H9 (cell line): ENCODE results near the gene LRP5. TPM values are rescaled to one million over a fixed set of nuclear protein-coding genes. Genes with fewer than 3 reads are reported as not detected.

Experiments
- DNase-seq: peaks from one replicate; pipeline ENCODE4 v3.0.0-alpha.2; 2017
- H2AFZ ChIP-seq: one replicate; pipeline ENCODE4 v1.6.1; 2013; ENCODE audit warnings: mild to moderate bottlenecking, low read length, control low read depth, moderate library complexity
- H2AK5ac ChIP-seq: 2 replicates; pipeline ENCODE4 v1.6.1; 2013; ENCODE audit warnings: low read length, control low read depth, mixed read lengths; ENCODE audit not compliant: insufficient read length
- H2BK120ac ChIP-seq: one replicate; pipeline ENCODE4 v1.6.1; 2013; ENCODE audit warnings: low read depth, mild to moderate bottlenecking, low read length, control low read depth, inconsistent platforms; ENCODE audit not compliant: poor library complexity, severe bottlenecking
- H2BK12ac ChIP-seq: 2 replicates; pipeline ENCODE4 v1.6.1; 2013; ENCODE audit warnings: low read length, control low read depth, mixed read lengths, low read depth; ENCODE audit not compliant: insufficient read length
- H2BK15ac ChIP-seq: 2 replicates; pipeline ENCODE4 v1.6.1; 2013; ENCODE audit warnings: low read depth, low read length, control low read depth
- H2BK20ac ChIP-seq: one replicate; pipeline ENCODE4 v1.6.1; 2013; ENCODE audit warnings: low read depth, mild to moderate bottlenecking, low read length, control low read depth, inconsistent platforms; ENCODE audit not compliant: poor library complexity, severe bottlenecking
- H2BK5ac ChIP-seq: 2 replicates; pipeline ENCODE4 v1.6.1; 2013; ENCODE audit warnings: low read length, control low read depth, mixed read lengths; ENCODE audit not compliant: insufficient read length
- H3K14ac ChIP-seq: 2 replicates; pipeline ENCODE4 v1.6.1; 2013; ENCODE audit warnings: low read length, control low read depth; ENCODE audit not compliant: insufficient read depth
- H3K18ac ChIP-seq: 2 replicates; pipeline ENCODE4 v1.6.1; 2013; ENCODE audit warnings: low read depth, mild to moderate bottlenecking, mixed read lengths, low read length, control low read depth; ENCODE audit not compliant: insufficient read length
- H3K23ac ChIP-seq: 2 replicates; pipeline ENCODE4 v1.6.1; 2013; ENCODE audit warnings: low read length, control low read depth, mixed read lengths, low read depth; ENCODE audit not compliant: insufficient read length
- H3K23me2 ChIP-seq: 2 replicates; pipeline ENCODE4 v1.6.1; 2013; ENCODE audit warnings: low read depth, mild to moderate bottlenecking, mixed read lengths, low read length, control low read depth; ENCODE audit not compliant: insufficient read length, poor library complexity, severe bottlenecking
- H3K27ac ChIP-seq: 2 replicates; pipeline ENCODE4 v1.5.1; 2013; ENCODE audit warnings: low read length, control low read depth, mixed read lengths, low read depth; ENCODE audit not compliant: insufficient read length
- H3K27me3 ChIP-seq: 2 replicates; pipeline ENCODE4 v1.6.1; 2013; ENCODE audit warnings: low read length, control low read depth, inconsistent platforms; ENCODE audit not compliant: insufficient read depth
- H3K4ac ChIP-seq: 2 replicates; pipeline ENCODE4 v1.6.1; 2013; ENCODE audit warnings: low read depth, mild to moderate bottlenecking, control low read depth, inconsistent platforms, low read length, moderate library complexity
- H3K4me1 ChIP-seq: 2 replicates; pipeline ENCODE4 v1.6.1; 2013; ENCODE audit warnings: low read length, control low read depth, inconsistent platforms; ENCODE audit not compliant: insufficient read depth
- H3K4me2 ChIP-seq: 2 replicates; pipeline ENCODE4 v1.6.1; 2013; ENCODE audit warnings: low read length, control low read depth, mixed read lengths; ENCODE audit not compliant: insufficient read length, insufficient read depth
- H3K56ac ChIP-seq: 2 replicates; pipeline ENCODE4 v1.6.1; 2013; ENCODE audit warnings: low read depth, mild to moderate bottlenecking, mixed read lengths, low read length, control low read depth; ENCODE audit not compliant: insufficient read length
- H3K79me1 ChIP-seq: 2 replicates; pipeline ENCODE4 v1.6.1; 2013; ENCODE audit warnings: low read depth, mild to moderate bottlenecking, moderate library complexity, low read length, control low read depth, inconsistent platforms; ENCODE audit not compliant: insufficient read depth, poor library complexity, severe bottlenecking
- H3K79me2 ChIP-seq: 2 replicates; pipeline ENCODE4 v1.6.1; 2013; ENCODE audit warnings: low read length, control low read depth, inconsistent platforms; ENCODE audit not compliant: insufficient read depth
- H3K9ac ChIP-seq: 2 replicates; pipeline ENCODE4 v1.6.1; 2013; ENCODE audit warnings: low read length, control low read depth, mixed read lengths; ENCODE audit not compliant: insufficient read length; ENCODE audit errors: extremely low read depth
- H3K9me3 ChIP-seq: one replicate; pipeline ENCODE4 v1.6.1; 2013; ENCODE audit warnings: low read depth, low read length, inconsistent platforms; ENCODE audit not compliant: control insufficient read depth
- H3T11ph ChIP-seq: one replicate; pipeline ENCODE4 v1.6.1; 2013; ENCODE audit warnings: mild to moderate bottlenecking, low read length, control low read depth, inconsistent platforms
- H4K20me1 ChIP-seq: one replicate; pipeline ENCODE4 v1.6.1; 2013; ENCODE audit not compliant: control insufficient read depth, insufficient read length, insufficient read depth
- H4K5ac ChIP-seq: 2 replicates; pipeline ENCODE4 v1.6.1; 2013; ENCODE audit warnings: low read depth, mild to moderate bottlenecking, mixed read lengths, low read length, control low read depth; ENCODE audit not compliant: insufficient read length
- H4K8ac ChIP-seq: replicated peaks from 2 replicates; pipeline ENCODE4 v1.6.1; 2013; ENCODE audit warnings: low read length, control low read depth, mixed read lengths, low read depth; ENCODE audit not compliant: insufficient read length
- H4K91ac ChIP-seq: 2 replicates; pipeline ENCODE4 v1.6.1; 2013; ENCODE audit warnings: low read depth, mild to moderate bottlenecking, moderate library complexity, mixed read lengths, low read length, control low read depth; ENCODE audit not compliant: insufficient read length
- H3K27ac Mint-ChIP-seq, 3 experiments: 2 replicates in 2 of 3; 3 replicates in 1 of 3; pipeline ENCODE4 v1.8.0; 2020 to 2021; ENCODE audit warnings: mixed read lengths in 3 of 3, mild to moderate bottlenecking in 1 of 3, moderate library complexity in 1 of 3
- H3K27me3 Mint-ChIP-seq: 2 replicates; pipeline ENCODE4 v1.8.0; 2021; ENCODE audit warnings: low read depth, mild to moderate bottlenecking, moderate library complexity, mixed read lengths
- H3K36me3 Mint-ChIP-seq, 3 experiments: 2 replicates in 2 of 3; 3 replicates in 1 of 3; pipeline ENCODE4 v1.8.0; 2020 to 2021; ENCODE audit warnings: low read depth in 3 of 3, mixed read lengths in 3 of 3; ENCODE audit not compliant: insufficient read depth in 1 of 3
- H3K4me1 Mint-ChIP-seq, 2 experiments: 2 replicates each; pipeline ENCODE4 v1.8.0; 2020; ENCODE audit warnings: mixed read lengths in 2 of 2
- H3K4me3 Mint-ChIP-seq, 2 experiments: 2 replicates in 1 of 2; 3 replicates in 1 of 2; pipeline ENCODE4 v1.8.0; 2020 to 2021; ENCODE audit warnings: mild to moderate bottlenecking in 2 of 2, mixed read lengths in 2 of 2, moderate library complexity in 1 of 2
- H3K9me3 Mint-ChIP-seq, 2 experiments: 2 replicates in 1 of 2; 3 replicates in 1 of 2; pipeline ENCODE4 v1.8.0; 2020; ENCODE audit warnings: mild to moderate bottlenecking in 2 of 2, mixed read lengths in 2 of 2, moderate library complexity in 1 of 2
- CTCF ChIP-seq: fragments of 200-600 bp; sonication (generic); conservative IDR thresholded peaks from 3 replicates; pipeline ENCODE4 v1.8.0; 2021; ENCODE audit warnings: antibody characterized with exemption, mild to moderate bottlenecking
- WGBS: extraction: QIAGEN DNeasy Blood & Tissue Kit; methylation state at CpG from one replicate; pipeline ENCODE4 v1.1.7; 2013; ENCODE audit warnings: missing lambda C conversion rate, low lambda C conversion rate, mixed read lengths; ENCODE audit not compliant: insufficient read length; ENCODE audit errors: extremely low coverage; 5-methylcytosine and 5-hydroxymethylcytosine counted together
- total RNA-seq: library from RNA; stranded (reverse); gene quantifications from 2 replicates; pipeline ENCODE4 v1.2.1, GENCODE V29; 2021

Gene LRP5
- total RNA-seq, 1 experiment from 2014 or later: 38.4 TPM

- H2BK15ac ChIP-seq: no peak overlapping the region
- no peak overlapping the region for H4K91ac ChIP-seq
- Mint-ChIP-seq H3K9me3 (no peaks in the 10 kb centered on the region; a peak in 2 of 5 replicates), H3K4me1 (peaks cover 25 to 29% of the 10 kb centered on the region in 2 experiments), H3K36me3 (peaks cover 0 to 4% (median 0%) of the 10 kb centered on the region in 3 experiments; a peak in 1 of 7 replicates), H3K27ac (no peak overlapping the region), H3K27me3 (no peaks in the 10 kb centered on the region), H3K4me3 (no peak overlapping the region)
- H3T11ph ChIP-seq: no peak overlapping the region
- H4K5ac ChIP-seq: no peak overlapping the region
- no peaks in the 10 kb centered on the region for H3K9me3 ChIP-seq
- H3K79me1 ChIP-seq: peaks cover 3% of the 10 kb centered on the region
- H2BK120ac ChIP-seq: no peak overlapping the region
- H4K8ac ChIP-seq: no peak overlapping the region
- no peaks in the 10 kb centered on the region for H4K20me1 ChIP-seq
- no peak overlapping the region for H3K23ac ChIP-seq
- H2BK5ac ChIP-seq: no peak overlapping the region
- H3K4me2 ChIP-seq: no peak overlapping the region
- no CpG with 5 or more reads among the region's 3 CpGs for WGBS
- H3K14ac ChIP-seq: no peak overlapping the region
- H2BK12ac ChIP-seq: no peak overlapping the region
- DNase-seq: no peak
- peaks cover 5% of the 10 kb centered on the region; the same call in 1 of the 2 replicates for H3K4me1 ChIP-seq
- no peak overlapping the region for H3K56ac ChIP-seq
- H3K4ac ChIP-seq: no peak overlapping the region
- H2AK5ac ChIP-seq: no peak overlapping the region
- no peak overlapping the region for H3K27ac ChIP-seq
- no peak overlapping the region for H3K9ac ChIP-seq
- no peak overlapping the region for H2AFZ ChIP-seq
- H3K18ac ChIP-seq: no peak overlapping the region
- peaks cover 70% of the 10 kb centered on the region for H3K79me2 ChIP-seq
- H3K23me2 ChIP-seq: no peaks in the 10 kb centered on the region
- no peak for TF ChIP-seq CTCF
- H2BK20ac ChIP-seq: no peak overlapping the region
- no peaks in the 10 kb centered on the region for H3K27me3 ChIP-seq
Measured at GRCh38 chr11:68495872-68496271, 183.5 kb downstream of the LRP5 start.
